ENCODE results near the gene ATP1A2. TPM values are rescaled to one million over a fixed set of nuclear protein-coding genes. Genes with fewer than 3 reads are reported as not detected.

Gene ATP1A2
- total and polyA plus RNA-seq, 2 experiments from 2014 or later, result 4.9 to 17.7 TPM

GRCh38 chr1:160129966-160130365 is 14.4 kb downstream of the ATP1A2 start:
- Mint-ChIP-seq H3K36me3 (ENCODE audit: low read depth) (peaks cover 82% of the 10 kb centered on the region), H3K4me3 (no peak overlapping the region), H3K4me1 (peaks cover under 1% of the 10 kb centered on the region), H3K27ac (no peak overlapping the region), H3K9me3 (no peaks in the 10 kb centered on the region), H3K27me3 (ENCODE audit: insufficient read depth, low read depth, poor library complexity) (peaks cover 4% of the 10 kb centered on the region)
- Histone ChIP-seq H3K27me3 (ENCODE audit: insufficient read depth) (no peaks in the 10 kb centered on the region), H3K79me2 (replicated peaks; ENCODE audit: insufficient read depth) (no peaks in the 10 kb centered on the region), H3K4me2 (no peak overlapping the region), H2AFZ (no peak overlapping the region), H3K36me3 (ENCODE audit: insufficient read depth) (no peaks in the 10 kb centered on the region), H3F3A (replicated peaks; ENCODE audit: low read depth) (no peaks in the 10 kb centered on the region), H4K20me1 (replicated peaks; ENCODE audit: insufficient read depth) (no peaks in the 10 kb centered on the region), H3K27ac (ENCODE audit: low read depth) (no peak overlapping the region), H3K4me1 (ENCODE audit: insufficient read depth) (no peaks in the 10 kb centered on the region), H3K4me3 (no peak overlapping the region), H3K9me2 (ENCODE audit: insufficient read depth) (no peaks in the 10 kb centered on the region)
- DNase-seq (ENCODE audit: low spot score) (no peak), ATAC-seq (no peak)
- no peak for TF ChIP-seq REST (IDR thresholded peaks at IDR 0.05; ENCODE audit: unreplicated experiment)
- no peak for TF ChIP-seq CTCF (conservative IDR thresholded peaks at IDR 0.05; ENCODE audit: low read depth in 2 of 2)
- TF ChIP-seq ETS1 (IDR thresholded peaks at IDR 0.05), result no peak
- no peak for TF ChIP-seq ZNF114 (CRISPR knock-in tag; IDR thresholded peaks at IDR 0.05)
- TF ChIP-seq CREB1 (CRISPR knock-in tag; IDR thresholded peaks at IDR 0.05; ENCODE audit: low read depth), result no peak
- no peak for TF ChIP-seq POLR2AphosphoS5 (IDR thresholded peaks at IDR 0.05; ENCODE audit: low read depth)
- no peak for TF ChIP-seq STAT1 (IDR thresholded peaks at IDR 0.05; ENCODE audit: unreplicated experiment)
- TF ChIP-seq ZNF331 (CRISPR knock-in tag; IDR thresholded peaks at IDR 0.05; ENCODE audit: low read depth), result no peak
- TF ChIP-seq NANOG (IDR thresholded peaks at IDR 0.05; ENCODE audit: borderline replicate concordance), result no peak
- no peak for TF ChIP-seq EZH2 (IDR thresholded peaks at IDR 0.05; ENCODE audit: low read depth, unreplicated experiment)
- no peak for TF ChIP-seq ZNF462 (CRISPR knock-in tag; IDR thresholded peaks at IDR 0.05)
- no peak for TF ChIP-seq EZH2phosphoT487 (IDR thresholded peaks at IDR 0.05; ENCODE audit: unreplicated experiment)
- no peak for TF ChIP-seq JUNB (IDR thresholded peaks at IDR 0.05; ENCODE audit: unreplicated experiment)
